ENCODE measurements around the gene RSBN1L. TPM values are rescaled to one million over a fixed set of nuclear protein-coding genes. Genes with fewer than 3 reads are reported as not detected.

RSBN1L gene
- 16.0 and 24.3 TPM in 2 replicates for total RNA-seq

DNA sequence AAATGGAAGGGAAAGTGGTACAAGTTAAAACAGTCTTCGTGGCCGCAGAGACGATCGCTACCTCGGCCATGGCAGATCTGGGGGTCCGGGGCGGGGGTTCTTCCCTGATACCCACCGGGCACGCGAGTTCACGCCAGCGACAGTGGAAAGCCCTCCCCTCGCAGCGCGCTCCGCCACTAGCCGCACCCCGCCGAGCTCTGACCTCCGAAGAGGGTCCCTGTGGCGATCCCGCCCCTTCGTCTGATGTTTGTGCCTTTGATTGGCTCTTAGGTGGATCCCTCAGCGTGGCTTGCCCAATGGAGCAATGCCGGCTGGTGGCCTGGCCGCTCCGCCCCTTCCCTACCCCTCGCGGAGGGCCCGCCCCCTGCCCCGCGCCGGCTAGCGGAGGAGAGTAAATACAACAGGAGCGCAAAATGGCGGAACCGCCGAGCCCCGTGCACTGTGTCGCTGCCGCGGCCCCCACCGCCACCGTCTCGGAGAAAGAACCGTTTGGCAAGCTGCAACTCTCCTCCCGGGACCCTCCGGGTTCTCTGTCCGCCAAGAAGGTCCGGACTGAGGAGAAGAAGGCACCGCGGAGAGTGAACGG lies at the start of gene RSBN1L:
Gene RSBN1L, plus strand, starts transcription at position 403 of the 586 bp plus-strand sequence. Its CDS starts 11 bp downstream, at position 414.

DNA sequence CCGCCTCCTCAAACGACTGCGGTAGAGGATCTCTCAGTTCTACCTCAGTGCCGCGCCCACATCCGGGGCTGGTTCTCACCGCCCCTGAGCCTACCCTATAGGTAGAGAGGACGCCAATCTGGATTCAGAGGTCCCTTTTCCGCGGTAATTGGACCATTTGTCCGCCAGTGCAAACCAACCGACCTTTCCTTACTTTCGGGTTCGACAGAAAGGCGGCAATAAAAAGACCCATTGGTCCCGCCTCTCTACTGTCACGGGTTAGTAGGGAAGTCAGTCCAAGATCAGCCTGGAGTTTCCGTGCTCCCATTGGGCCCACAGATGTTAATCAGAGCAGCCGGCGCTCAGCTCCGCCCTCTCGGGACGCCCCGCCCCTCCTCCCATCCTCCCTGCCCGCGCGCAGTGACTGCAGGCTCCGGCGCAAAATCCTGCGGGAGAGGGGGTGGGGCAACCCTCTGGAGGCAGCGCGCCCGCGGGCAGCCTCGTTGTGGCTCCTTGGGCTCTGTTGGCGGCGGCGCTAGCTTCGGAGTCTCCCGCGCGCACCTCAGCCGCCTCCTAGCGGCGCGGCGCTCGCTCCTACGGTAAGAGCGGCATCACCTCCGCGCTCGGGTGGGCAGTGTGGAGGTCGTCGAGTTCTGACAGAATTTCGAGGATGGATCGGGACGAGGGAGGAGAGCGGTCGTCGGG lies 102.3 kb downstream of the RSBN1L start, which contains the start of the genes PHTF2 and TMEM60:
Gene PHTF2, plus strand, starts transcription at position 380 of the 684 bp plus-strand sequence.
Gene TMEM60, minus strand, starts transcription at position 41 of the 684 bp plus-strand sequence. CDS start 4,061 bp downstream, outside the sequence.

Other genes starting within 250 kb of the RSBN1L start
- 34.4 and 40.6 TPM in 2 replicates for gene PTPN12, start 159.2 kb upstream of the RSBN1L start, total RNA-seq
- gene TMEM60, start 102.0 kb downstream of the RSBN1L start, total RNA-seq: 17.0 and 22.1 TPM in 2 replicates
- 23.8 and 34.2 TPM in 2 replicates for gene PHTF2, start 102.3 kb downstream of the RSBN1L start, total RNA-seq

Measured in smooth muscle cell of trachea (primary cell).